Ishikawa (cell line): Measurements from ENCODE around the gene MYO1B.

Source experiments
- CEBPB ChIP-seq: IDR thresholded peaks from 2 replicates; pipeline ENCODE4 v1.6.1; 2012
- CREB1 ChIP-seq: IDR thresholded peaks from 2 replicates; pipeline ENCODE4 v1.6.1; 2012; ENCODE audit warnings: low read depth
- EGR1 ChIP-seq: IDR thresholded peaks from 2 replicates; pipeline ENCODE4 v1.6.1; 2012
- EP300 ChIP-seq: IDR thresholded peaks from 2 replicates; pipeline ENCODE4 v1.6.1; 2012; ENCODE audit warnings: borderline replicate concordance
- FOXM1 ChIP-seq: IDR thresholded peaks from 2 replicates; pipeline ENCODE4 v1.6.1; 2012; ENCODE audit warnings: low read depth, borderline replicate concordance
- MAX ChIP-seq: IDR thresholded peaks from 2 replicates; pipeline ENCODE4 v1.6.1; 2012
- NFIC ChIP-seq: IDR thresholded peaks from 2 replicates; pipeline ENCODE4 v1.6.1; 2012
- RAD21 ChIP-seq: IDR thresholded peaks from 2 replicates; pipeline ENCODE4 v1.6.1; 2012; ENCODE audit warnings: low read depth
- TAF1 ChIP-seq: IDR thresholded peaks from 2 replicates; pipeline ENCODE4 v1.6.1; 2012; ENCODE audit warnings: low read depth, mild to moderate bottlenecking
- TCF12 ChIP-seq: IDR thresholded peaks from 2 replicates; pipeline ENCODE4 v1.6.1; 2012; ENCODE audit warnings: low read depth
- TEAD4 ChIP-seq: IDR thresholded peaks from 2 replicates; pipeline ENCODE4 v1.6.1; 2012
- USF1 ChIP-seq: IDR thresholded peaks from 2 replicates; pipeline ENCODE4 v1.6.1; 2012
- YY1 ChIP-seq: IDR thresholded peaks from 2 replicates; pipeline ENCODE4 v1.6.1; 2012; ENCODE audit warnings: low read depth
- ZBTB7A ChIP-seq: IDR thresholded peaks from 2 replicates; pipeline ENCODE4 v1.6.1; 2012; ENCODE audit warnings: low read depth
- TF ChIP-seq, protein P1 (sequence below): IDR thresholded peaks from 2 replicates; pipeline ENCODE4 v1.6.1; 2012; ENCODE audit warnings: low read depth, mild to moderate bottlenecking

Gene MYO1B

GRCh38 chr2:191446910-191447309 lies 201.7 kb downstream of the MYO1B start:
- no peak for TF ChIP-seq TCF12
- TF ChIP-seq USF1, result no peak
- no peak for TF ChIP-seq RAD21
- TF ChIP-seq EGR1, result no peak
- no peak for TF ChIP-seq MAX
- TF ChIP-seq, protein P1, sequence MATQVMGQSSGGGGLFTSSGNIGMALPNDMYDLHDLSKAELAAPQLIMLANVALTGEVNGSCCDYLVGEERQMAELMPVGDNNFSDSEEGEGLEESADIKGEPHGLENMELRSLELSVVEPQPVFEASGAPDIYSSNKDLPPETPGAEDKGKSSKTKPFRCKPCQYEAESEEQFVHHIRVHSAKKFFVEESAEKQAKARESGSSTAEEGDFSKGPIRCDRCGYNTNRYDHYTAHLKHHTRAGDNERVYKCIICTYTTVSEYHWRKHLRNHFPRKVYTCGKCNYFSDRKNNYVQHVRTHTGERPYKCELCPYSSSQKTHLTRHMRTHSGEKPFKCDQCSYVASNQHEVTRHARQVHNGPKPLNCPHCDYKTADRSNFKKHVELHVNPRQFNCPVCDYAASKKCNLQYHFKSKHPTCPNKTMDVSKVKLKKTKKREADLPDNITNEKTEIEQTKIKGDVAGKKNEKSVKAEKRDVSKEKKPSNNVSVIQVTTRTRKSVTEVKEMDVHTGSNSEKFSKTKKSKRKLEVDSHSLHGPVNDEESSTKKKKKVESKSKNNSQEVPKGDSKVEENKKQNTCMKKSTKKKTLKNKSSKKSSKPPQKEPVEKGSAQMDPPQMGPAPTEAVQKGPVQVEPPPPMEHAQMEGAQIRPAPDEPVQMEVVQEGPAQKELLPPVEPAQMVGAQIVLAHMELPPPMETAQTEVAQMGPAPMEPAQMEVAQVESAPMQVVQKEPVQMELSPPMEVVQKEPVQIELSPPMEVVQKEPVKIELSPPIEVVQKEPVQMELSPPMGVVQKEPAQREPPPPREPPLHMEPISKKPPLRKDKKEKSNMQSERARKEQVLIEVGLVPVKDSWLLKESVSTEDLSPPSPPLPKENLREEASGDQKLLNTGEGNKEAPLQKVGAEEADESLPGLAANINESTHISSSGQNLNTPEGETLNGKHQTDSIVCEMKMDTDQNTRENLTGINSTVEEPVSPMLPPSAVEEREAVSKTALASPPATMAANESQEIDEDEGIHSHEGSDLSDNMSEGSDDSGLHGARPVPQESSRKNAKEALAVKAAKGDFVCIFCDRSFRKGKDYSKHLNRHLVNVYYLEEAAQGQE, result no peak
- TF ChIP-seq NFIC, result no peak
- TF ChIP-seq FOXM1, result no peak
- no peak for TF ChIP-seq CREB1
- no peak for TF ChIP-seq TAF1
- TF ChIP-seq TEAD4, result no peak
- TF ChIP-seq CEBPB, result no peak
- no peak for TF ChIP-seq YY1
- TF ChIP-seq ZBTB7A, result no peak
- TF ChIP-seq EP300, result no peak

GRCh38 chr2:191451116-191451515 lies 205.9 kb downstream of the MYO1B start:
- TF ChIP-seq TEAD4 (no peak), USF1 (no peak), MAX (no peak), EP300 (no peak), ZBTB7A (no peak), TAF1 (no peak), EGR1 (no peak), FOXM1 (no peak), RAD21 (no peak), YY1 (no peak), TCF12 (no peak)
- TF ChIP-seq, protein P1, result no peak

DNA sequence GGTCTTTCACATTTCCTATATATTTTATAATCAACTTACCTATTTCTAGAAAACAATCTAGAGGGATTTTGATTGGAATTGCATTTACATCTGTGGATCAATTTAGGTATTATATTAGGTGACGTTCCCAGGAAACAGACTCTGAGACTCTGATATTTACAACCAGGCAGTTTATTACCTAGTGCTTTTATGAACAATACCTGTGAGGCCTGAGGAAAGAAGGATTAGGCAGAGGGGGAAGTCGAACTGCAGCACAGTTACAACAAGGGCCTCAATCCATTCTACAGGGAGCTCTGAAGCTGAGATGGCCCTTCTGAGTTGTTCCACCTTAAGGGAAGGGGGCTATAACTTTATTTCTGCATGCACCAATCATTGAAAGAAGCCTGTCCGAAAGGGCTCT lies 206.9 kb downstream of the MYO1B start:
- no peak for TF ChIP-seq RAD21
- no peak for TF ChIP-seq NFIC
- TF ChIP-seq EP300, result no peak
- no peak for TF ChIP-seq TAF1
- TF ChIP-seq MAX, result no peak
- no peak for TF ChIP-seq YY1
- TF ChIP-seq, protein P1, result no peak
- TF ChIP-seq EGR1, result no peak

- no peak for TF ChIP-seq USF1
Measured at GRCh38 chr2:191453761-191454160, 208.6 kb downstream of the MYO1B start.

DNA sequence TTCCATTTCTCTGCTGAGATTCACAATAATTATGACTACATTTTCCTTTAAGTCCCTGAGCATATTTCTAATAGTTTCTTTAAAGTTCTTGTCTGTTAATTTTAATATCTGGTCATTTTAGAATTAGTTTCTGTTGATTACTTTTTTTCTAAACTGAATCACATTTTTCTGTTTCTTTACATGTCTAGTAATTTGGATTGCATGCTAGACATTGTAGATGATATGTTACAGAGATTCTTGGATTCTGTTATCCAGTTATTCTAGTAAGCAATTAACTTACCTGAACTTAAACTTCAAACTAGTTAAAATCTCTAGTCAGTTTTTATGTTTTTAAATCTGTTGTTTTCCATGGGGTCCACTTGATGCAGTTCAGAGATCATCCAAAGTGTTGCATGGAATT lies 214.0 kb downstream of the MYO1B start:
- TF ChIP-seq YY1, result no peak
- TF ChIP-seq FOXM1, result no peak
- TF ChIP-seq TAF1, result no peak
- TF ChIP-seq, protein P1, result no peak
- no peak for TF ChIP-seq TEAD4
- TF ChIP-seq CREB1, result no peak
- TF ChIP-seq EGR1, result no peak
- TF ChIP-seq MAX, result no peak
- TF ChIP-seq RAD21, result no peak
- TF ChIP-seq USF1, result no peak
- TF ChIP-seq ZBTB7A, result no peak
- TF ChIP-seq CEBPB, result no peak
